HL-60/S4 treated with phorbol 12-myristate 13-acetate at 8.2 ng/mL for 4 days and 3 days (cell line): ENCODE data around the gene ARHGDIB.

ENCODE experiments used
- in situ Hi-C: fragments of 300-500 bp; cut with MboI; formaldehyde crosslinking; loops from 2 replicates; pipeline ENCODE4 v1.15.0; 2022; ENCODE audit warnings: low sequenced_read_pairs

The ARHGDIB gene

DNA sequence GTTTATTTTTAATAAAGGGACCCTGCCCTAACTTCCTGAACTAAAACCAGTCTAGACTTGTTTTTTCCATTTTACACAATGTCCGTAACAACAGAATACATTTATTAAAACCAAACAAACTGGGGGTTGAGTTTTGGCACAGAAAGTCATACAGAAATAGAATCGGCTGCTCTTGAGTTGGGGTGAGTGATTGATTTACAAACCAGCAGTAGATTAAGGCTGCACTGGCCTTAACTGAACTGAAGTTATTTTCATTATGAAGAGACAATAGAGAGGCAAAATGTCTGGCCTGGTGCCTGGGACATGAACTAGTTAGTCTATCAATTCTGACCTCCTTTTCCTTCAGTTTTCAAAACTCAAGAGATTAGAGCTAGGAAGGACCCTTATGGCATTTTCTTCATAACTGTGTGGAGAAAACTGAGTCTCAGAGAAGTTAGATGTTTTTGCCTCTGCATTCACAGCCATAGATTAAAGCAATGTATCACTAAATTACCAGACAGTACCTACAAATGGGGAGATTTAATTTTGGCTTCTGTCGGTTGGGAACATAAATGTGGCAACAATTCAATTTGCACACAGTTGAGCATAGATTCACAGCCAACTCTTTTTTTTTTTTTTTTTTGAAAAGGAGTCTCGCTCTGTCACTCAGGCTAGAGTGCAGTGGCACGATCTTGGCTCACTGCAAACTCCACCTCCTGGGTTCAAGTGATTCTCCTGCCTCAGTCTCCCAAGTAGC is 56.0 kb downstream of the ARHGDIB start:
- in situ Hi-C loops: no loop called here

DNA sequence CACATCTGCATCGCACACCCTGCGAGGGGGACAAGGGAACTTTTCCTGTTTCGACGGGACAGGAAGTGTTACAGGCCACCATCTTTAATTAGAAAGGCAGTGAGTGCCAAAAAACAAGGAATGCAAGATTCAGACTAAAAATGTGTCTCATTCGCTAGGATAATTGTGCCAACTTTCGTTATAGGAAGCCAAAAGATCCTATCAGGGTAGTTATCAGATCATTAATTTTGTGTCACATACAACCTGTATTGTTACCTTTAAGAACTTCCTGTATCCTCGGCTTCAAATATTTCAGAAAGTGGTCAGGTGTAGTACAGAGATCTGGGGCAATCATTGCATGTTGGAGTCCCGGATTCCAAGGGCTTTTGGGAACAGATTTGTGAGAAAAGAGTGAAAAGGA is 56.5 kb downstream of the ARHGDIB start:
- in situ Hi-C loops: no loop called here

DNA sequence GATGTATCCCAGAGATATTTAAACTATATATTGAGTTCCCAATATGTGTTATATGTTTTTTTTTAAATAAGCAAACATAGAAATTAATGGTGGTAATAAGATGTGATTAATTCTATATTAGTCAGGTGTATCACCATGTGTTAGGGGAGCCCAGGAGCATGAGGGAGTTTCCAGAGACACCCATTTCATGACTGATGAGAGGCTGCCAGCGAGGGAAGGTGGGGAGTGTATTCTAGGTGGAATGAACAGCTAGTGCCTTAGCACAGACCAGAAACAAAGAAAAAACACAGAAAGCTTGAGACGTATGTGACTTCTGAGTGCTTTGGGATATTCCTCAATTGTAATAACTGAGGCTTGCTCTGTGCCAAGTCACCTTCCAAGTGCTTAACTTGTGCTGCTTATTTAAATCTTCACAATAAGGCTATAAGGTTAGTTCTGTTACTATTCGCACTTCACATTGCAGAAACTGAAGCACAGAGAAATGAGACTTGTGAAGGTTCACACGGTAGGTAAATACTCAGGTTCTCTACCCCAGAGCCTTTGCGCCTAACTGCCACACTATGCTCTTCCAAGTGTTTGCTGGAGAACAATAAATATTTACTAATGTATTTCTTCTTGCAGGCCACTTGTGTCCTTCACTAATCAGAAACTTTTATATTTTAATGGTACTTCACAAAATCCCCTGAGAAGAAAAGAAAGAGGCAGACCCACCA is 57.9 kb downstream of the ARHGDIB start:
- in situ Hi-C loops: no loop called here

DNA sequence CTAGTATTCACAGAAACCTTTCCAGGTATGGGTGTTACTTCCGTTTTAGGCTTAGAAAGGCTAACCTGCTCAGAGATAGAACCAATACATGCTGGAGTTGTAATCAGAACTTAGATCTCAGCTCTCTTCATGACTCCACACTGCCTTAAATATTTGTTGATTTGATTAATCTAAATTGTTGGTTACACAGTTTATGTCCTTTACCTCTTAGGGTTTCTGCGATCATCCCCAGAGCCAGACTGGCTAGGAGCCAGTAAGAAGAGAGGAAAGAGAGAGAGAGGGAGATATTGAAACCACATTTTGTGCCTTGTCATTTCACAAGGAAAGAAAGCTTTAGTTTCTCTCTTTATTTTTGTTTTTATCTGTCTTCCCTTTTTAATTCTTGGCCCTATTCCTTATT is 58.9 kb downstream of the ARHGDIB start:
- in situ Hi-C loops: no loop called here

DNA sequence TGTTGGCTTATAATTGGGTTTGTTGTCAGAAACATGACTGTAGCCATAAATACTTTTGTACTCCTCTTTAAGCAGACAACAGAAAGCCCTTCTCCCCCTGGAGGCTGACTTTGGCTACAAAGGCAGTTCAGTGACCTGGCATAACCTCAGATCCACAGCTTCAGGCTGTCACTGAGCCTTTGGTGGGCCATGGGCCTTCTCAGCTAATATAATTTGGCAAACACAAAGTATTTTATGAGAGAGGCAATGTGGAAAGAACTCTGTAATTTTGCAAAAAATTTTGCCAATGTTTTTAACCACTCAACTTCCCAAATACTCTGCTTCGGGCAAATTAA is 60.2 kb downstream of the ARHGDIB start:
- in situ Hi-C loops: no loop called here

DNA sequence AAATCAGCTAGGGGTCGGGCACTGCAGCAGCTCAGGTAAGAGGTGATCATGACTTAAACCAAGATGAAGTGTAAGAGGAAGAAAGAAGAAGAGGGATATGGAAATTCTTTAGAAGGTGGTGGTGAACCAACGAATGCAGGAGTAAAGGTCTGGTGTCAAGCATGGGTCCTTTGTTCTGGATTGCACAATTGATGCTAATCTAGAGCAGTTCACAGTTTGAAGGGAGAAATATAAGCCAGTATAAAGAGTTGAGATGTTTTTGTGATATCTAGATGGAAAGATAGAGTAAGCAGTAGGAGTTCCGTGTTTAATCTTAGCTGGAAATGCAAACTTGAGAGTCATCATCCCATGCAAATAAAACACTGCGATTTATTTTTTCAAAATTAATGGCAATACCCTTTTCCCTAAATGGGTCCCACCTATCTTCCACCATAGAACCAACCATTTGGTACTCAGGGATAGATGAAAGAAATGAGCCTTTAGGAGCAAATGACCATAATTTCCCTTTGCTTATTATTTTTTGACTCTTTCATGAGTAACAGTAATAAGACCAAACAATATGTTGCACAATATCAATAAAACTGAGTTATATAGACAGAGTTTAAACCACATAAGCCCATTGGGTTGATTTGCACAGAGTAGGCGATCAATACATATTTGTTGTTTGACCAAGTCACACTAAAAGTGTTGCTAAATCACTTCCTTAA is 60.7 kb downstream of the ARHGDIB start:
- in situ Hi-C loops: no loop called here

DNA sequence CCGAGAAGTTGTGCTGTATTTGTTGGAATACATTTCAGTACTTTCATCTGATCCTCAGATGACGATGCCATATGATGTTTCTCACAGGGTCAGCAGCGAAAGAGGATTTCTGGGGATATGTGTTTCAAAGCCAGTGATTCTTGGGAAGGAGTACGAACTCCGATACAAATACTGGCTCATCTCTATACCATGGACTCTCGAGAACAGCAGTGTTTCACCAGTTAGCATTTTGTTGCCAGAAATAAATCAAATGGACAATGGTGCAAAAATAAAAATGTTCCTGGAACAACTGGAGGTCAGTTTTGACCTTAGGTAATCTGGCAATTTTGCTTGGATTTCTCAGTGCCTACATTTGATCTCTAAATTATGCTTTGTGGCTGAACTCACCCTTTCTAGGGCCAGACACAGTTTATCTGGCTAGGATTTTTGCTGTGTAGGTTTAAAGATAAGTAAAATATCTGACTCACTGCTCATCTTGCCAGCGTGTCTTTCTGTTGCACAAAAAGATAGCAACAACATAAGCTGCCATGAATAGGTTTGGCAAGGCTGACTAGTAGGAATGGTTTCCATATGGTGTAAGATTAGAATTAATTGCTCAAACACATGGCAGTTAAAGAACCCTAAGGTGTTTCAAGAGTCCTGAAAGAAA is 64.8 kb downstream of the ARHGDIB start:
- in situ Hi-C loops: no loop called here

DNA sequence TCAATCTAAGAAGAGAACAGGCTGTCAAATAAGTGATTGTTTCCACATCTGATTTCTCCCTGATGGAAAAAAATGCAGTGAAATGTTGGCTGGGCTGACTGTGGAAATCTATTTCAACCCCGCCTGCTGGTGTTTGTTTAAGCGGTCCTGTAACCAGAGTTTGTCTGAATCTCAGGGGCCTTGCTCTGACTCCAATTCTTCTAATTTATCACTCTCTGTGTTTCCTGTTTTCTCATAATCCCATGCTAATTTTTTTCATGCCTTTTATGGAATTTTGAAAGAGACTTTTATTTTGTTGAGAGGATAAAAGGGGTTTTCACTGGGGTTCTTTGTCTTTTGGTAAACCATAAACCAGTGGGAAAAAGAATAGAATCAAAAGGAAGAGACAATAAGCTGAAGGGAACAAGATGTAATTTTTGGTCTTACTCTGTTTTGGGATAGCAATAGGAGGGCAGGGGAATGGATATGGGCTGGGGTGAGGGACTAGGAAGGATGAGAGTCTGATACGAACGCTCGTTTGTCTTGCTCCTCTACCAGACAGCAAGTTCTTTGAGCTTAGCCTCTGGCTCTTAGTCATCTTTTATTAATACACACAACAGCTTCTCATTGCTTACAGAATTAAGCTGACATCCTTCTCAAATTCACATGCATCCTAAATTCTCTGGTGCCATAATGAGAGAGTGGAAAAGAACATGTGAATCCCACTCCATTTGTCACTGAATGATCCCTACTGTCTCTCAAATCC is 67.7 kb downstream of the ARHGDIB start:
- in situ Hi-C loops: no loop called here

DNA sequence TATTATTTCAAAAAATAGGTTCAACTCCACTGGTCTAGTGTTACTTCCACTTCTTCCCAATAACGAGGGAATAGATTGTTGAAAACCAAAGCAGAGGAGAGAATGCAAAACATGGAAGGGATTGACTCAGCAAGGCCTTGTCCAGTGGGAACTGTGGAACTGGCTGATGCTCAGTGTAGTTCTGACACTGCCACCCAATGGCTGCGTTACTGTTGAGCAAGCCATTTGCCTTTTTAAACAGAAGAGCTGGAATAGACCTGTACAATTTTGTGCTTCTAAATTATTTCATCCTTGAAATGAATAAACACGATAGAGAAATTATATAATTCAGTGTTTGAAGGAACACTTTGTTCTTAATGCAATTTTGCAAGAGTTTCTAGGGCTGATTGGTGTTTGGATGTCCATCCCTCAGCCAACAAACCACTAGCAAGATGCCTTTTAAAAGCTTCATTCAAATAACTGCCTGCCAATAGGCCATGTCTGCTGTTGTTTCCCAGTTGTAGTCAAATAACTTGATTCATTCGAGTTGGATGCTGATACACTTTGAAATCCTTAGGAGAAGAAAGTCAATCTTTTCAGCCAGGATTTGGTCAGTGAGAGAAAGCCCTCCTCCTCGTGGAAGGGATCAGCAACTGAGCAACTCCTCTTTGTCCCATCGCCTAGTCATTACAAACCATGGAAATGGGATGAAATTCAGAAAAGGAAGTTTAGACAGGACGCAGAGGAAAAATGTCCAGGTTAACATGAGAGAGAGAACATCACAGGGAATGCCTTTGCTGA is 68.5 kb downstream of the ARHGDIB start:
- in situ Hi-C loops: no loop called here
